Neural cell (in vitro differentiated cells): ENCODE results near the gene RBM27. TPM values are rescaled to one million over a fixed set of nuclear protein-coding genes. Genes with fewer than 3 reads are reported as not detected.

Source experiments
- H2AFZ ChIP-seq: fragments of 200-600, 300-800 bp; sonication (generic), shearing (Covaris generic); 2 replicates; pipeline ENCODE4 v1.6.0; 2014; ENCODE audit warnings: low read depth, mild to moderate bottlenecking, antibody characterized with exemption, low read length, moderate library complexity
- H3F3A ChIP-seq: fragments of 200-600 bp; shearing (Covaris generic); 2 replicates; pipeline ENCODE4 v1.6.1; 2016; ENCODE audit warnings: mild to moderate bottlenecking, moderate library complexity, mixed read lengths, antibody characterized with exemption, low read length; ENCODE audit not compliant: insufficient read depth, poor library complexity, severe bottlenecking
- H3K27ac ChIP-seq: fragments of 200-600, 300-800 bp; sonication (generic), shearing (Covaris generic); 2 replicates; pipeline ENCODE4 v1.5.1; 2014; ENCODE audit warnings: mild to moderate bottlenecking, low read length, moderate library complexity
- H3K27me3 ChIP-seq: fragments of 300-800, 200-600 bp; sonication (generic), shearing (Covaris generic); 2 replicates; pipeline ENCODE4 v1.6.0; 2014; ENCODE audit warnings: mild to moderate bottlenecking, low read depth, low read length, moderate library complexity; ENCODE audit not compliant: insufficient read depth
- H3K36me3 ChIP-seq: fragments of 300-800, 200-600 bp; sonication (generic), shearing (Covaris generic); 2 replicates; pipeline ENCODE4 v1.5.1; 2014; ENCODE audit warnings: mild to moderate bottlenecking, antibody characterized with exemption, low read length, moderate library complexity; ENCODE audit not compliant: insufficient read depth
- H3K4me2 ChIP-seq: fragments of 300-800, 200-600 bp; sonication (generic), shearing (Covaris generic); 2 replicates; pipeline ENCODE4 v1.6.0; 2014; ENCODE audit warnings: mild to moderate bottlenecking, low read length
- H3K4me3 ChIP-seq: fragments of 300-800, 200-600 bp; sonication (generic), shearing (Covaris generic); 2 replicates; pipeline ENCODE4 v1.5.1; 2014; ENCODE audit warnings: mild to moderate bottlenecking, low read length, moderate library complexity
- H3K79me2 ChIP-seq: fragments of 200-600 bp; shearing (Covaris generic); replicated peaks from 2 replicates; pipeline ENCODE4 v1.6.0; 2014; ENCODE audit warnings: mild to moderate bottlenecking, low read length, moderate library complexity; ENCODE audit not compliant: insufficient read depth
- H3K9ac ChIP-seq: fragments of 300-800, 200-600 bp; sonication (generic), shearing (Covaris generic); 2 replicates; pipeline ENCODE4 v1.6.1; 2016; ENCODE audit warnings: mild to moderate bottlenecking, low read length, mixed read lengths
- H3K9me2 ChIP-seq: fragments of 200-600 bp; shearing (Covaris generic); 2 replicates; pipeline ENCODE4 v1.6.1; 2016; ENCODE audit warnings: mild to moderate bottlenecking, low read length, mixed read lengths; ENCODE audit not compliant: insufficient read depth
- H3K9me3 ChIP-seq: fragments of 200-600, 300-800 bp; sonication (generic), shearing (Covaris generic); 2 replicates; pipeline ENCODE4 v1.6.1; 2016; ENCODE audit warnings: mild to moderate bottlenecking, mixed run types, low read length, moderate library complexity, mixed read lengths
- H4K20me1 ChIP-seq: fragments of 200-600 bp; shearing (Covaris generic); 2 replicates; pipeline ENCODE4 v1.6.1; 2016; ENCODE audit warnings: mild to moderate bottlenecking, mixed run types; ENCODE audit not compliant: insufficient read depth
- EP300 ChIP-seq: fragments of 450-650 bp; conservative IDR thresholded peaks from 2 replicates; pipeline ENCODE4 v1.6.1; 2014; ENCODE audit warnings: antibody characterized with exemption, mild to moderate bottlenecking, moderate library complexity; ENCODE audit not compliant: poor library complexity, severe bottlenecking
- EZH2 ChIP-seq: fragments of 200-600, 300-800 bp; shearing (Covaris generic), sonication (generic); IDR thresholded peaks from 2 replicates; pipeline ENCODE4 v1.6.1; 2014; ENCODE audit warnings: antibody characterized with exemption, low read length, borderline replicate concordance, mild to moderate bottlenecking; ENCODE audit not compliant: insufficient read depth, poor library complexity, severe bottlenecking
- MXI1 ChIP-seq: fragments of 450-650 bp; conservative IDR thresholded peaks from 2 replicates; pipeline ENCODE4 v1.6.1; 2014; ENCODE audit warnings: antibody characterized with exemption, mild to moderate bottlenecking; ENCODE audit not compliant: poor library complexity, severe bottlenecking
- POLR2AphosphoS5 ChIP-seq: IDR thresholded peaks from 2 replicates; pipeline ENCODE4 v1.6.1; 2012
- RAD21 ChIP-seq: fragments of 450-650 bp; conservative IDR thresholded peaks from 2 replicates; pipeline ENCODE4 v1.6.1; 2014; ENCODE audit warnings: antibody characterized with exemption, mild to moderate bottlenecking, moderate library complexity
- SMC3 ChIP-seq: fragments of 450-650 bp; conservative IDR thresholded peaks from 2 replicates; pipeline ENCODE4 v1.6.1; 2014; ENCODE audit warnings: antibody characterized with exemption, mild to moderate bottlenecking, moderate library complexity; ENCODE audit not compliant: poor library complexity
- TAF1 ChIP-seq: IDR thresholded peaks from 2 replicates; pipeline ENCODE4 v1.6.1; 2012; ENCODE audit warnings: low read depth
- polyA minus RNA-seq: library from RNA; depleted of rRNA, polyadenylated mRNA; stranded (reverse); fragments of >200 nt; gene quantifications from 2 replicates; pipeline ENCODE4 v1.2.3, GENCODE V29; 2014
- polyA plus RNA-seq: library from polyadenylated mRNA; depleted of rRNA; stranded (reverse); fragments of >200 nt; gene quantifications from 2 replicates; pipeline ENCODE4 v1.2.3, GENCODE V29; 2014
- TF ChIP-seq, protein P1 (sequence below): IDR thresholded peaks from 2 replicates; pipeline ENCODE4 v1.6.1; 2012; ENCODE audit warnings: borderline replicate concordance
- TF ChIP-seq, protein P2 (sequence below): fragments of 450-650 bp; IDR thresholded peaks from 2 replicates; pipeline ENCODE4 v1.5.1; 2014; ENCODE audit warnings: antibody characterized with exemption, mild to moderate bottlenecking, moderate library complexity; ENCODE audit not compliant: poor library complexity, severe bottlenecking

RBM27 gene, protein sequence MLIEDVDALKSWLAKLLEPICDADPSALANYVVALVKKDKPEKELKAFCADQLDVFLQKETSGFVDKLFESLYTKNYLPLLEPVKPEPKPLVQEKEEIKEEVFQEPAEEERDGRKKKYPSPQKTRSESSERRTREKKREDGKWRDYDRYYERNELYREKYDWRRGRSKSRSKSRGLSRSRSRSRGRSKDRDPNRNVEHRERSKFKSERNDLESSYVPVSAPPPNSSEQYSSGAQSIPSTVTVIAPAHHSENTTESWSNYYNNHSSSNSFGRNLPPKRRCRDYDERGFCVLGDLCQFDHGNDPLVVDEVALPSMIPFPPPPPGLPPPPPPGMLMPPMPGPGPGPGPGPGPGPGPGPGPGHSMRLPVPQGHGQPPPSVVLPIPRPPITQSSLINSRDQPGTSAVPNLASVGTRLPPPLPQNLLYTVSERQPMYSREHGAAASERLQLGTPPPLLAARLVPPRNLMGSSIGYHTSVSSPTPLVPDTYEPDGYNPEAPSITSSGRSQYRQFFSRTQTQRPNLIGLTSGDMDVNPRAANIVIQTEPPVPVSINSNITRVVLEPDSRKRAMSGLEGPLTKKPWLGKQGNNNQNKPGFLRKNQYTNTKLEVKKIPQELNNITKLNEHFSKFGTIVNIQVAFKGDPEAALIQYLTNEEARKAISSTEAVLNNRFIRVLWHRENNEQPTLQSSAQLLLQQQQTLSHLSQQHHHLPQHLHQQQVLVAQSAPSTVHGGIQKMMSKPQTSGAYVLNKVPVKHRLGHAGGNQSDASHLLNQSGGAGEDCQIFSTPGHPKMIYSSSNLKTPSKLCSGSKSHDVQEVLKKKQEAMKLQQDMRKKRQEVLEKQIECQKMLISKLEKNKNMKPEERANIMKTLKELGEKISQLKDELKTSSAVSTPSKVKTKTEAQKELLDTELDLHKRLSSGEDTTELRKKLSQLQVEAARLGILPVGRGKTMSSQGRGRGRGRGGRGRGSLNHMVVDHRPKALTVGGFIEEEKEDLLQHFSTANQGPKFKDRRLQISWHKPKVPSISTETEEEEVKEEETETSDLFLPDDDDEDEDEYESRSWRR
- polyA plus RNA-seq, result 18.9 and 23.2 TPM in 2 replicates
- 61.4 and 62.3 TPM in 2 replicates for polyA minus RNA-seq

DNA sequence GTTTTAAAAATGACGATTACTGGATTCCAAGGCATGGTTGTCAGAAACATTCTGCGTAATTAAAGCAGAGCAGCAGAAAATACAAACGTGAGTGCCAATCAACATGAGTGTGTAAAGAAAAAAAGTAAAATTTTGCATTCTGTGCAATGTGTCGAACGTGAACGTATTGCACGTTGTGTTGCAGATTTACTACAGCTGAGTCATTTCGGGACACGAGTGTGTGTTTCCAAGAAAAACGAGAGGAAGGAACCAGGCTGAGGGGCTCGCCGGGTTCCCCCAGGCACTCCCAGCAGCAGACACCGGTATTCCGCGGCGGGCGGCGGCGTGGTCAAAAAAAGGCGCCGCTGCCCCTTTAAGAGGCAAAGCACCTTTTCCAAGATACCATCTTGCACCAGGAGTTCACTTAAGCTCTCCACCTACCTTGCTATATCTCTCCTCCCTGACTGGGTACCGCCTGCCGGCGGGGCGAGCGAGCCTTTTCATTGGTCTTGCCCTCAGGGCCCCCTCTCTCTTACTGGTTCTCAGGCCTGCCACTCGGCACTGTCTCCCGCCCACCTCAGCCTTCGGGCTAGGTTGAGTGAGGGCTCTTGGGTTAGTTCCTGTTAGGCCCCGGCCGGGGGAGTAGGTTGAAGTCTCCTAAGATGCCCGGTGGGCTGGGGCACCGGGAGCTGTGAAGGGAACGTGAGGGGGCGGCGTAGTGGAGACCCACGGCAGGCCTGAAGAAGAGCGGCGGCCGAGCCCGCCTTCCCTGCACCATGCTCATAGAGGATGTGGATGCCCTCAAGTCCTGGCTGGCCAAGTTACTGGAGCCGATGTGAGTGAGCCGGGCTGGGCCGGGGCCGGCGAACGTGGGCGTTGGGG lies at the start of gene RBM27:
RBM27 (plus strand) TSS at position 595 of the 861 bp plus-strand sequence; CDS start at position 756, 161 bp downstream.
- TF ChIP-seq RAD21, result peak; percentile 27
- no peak for TF ChIP-seq EP300
- TF ChIP-seq, protein P1, sequence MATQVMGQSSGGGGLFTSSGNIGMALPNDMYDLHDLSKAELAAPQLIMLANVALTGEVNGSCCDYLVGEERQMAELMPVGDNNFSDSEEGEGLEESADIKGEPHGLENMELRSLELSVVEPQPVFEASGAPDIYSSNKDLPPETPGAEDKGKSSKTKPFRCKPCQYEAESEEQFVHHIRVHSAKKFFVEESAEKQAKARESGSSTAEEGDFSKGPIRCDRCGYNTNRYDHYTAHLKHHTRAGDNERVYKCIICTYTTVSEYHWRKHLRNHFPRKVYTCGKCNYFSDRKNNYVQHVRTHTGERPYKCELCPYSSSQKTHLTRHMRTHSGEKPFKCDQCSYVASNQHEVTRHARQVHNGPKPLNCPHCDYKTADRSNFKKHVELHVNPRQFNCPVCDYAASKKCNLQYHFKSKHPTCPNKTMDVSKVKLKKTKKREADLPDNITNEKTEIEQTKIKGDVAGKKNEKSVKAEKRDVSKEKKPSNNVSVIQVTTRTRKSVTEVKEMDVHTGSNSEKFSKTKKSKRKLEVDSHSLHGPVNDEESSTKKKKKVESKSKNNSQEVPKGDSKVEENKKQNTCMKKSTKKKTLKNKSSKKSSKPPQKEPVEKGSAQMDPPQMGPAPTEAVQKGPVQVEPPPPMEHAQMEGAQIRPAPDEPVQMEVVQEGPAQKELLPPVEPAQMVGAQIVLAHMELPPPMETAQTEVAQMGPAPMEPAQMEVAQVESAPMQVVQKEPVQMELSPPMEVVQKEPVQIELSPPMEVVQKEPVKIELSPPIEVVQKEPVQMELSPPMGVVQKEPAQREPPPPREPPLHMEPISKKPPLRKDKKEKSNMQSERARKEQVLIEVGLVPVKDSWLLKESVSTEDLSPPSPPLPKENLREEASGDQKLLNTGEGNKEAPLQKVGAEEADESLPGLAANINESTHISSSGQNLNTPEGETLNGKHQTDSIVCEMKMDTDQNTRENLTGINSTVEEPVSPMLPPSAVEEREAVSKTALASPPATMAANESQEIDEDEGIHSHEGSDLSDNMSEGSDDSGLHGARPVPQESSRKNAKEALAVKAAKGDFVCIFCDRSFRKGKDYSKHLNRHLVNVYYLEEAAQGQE, result peak; percentile 63
- peak; percentile 79 for TF ChIP-seq POLR2AphosphoS5
- TF ChIP-seq MXI1, result peak; percentile 92
- TF ChIP-seq, protein P2, sequence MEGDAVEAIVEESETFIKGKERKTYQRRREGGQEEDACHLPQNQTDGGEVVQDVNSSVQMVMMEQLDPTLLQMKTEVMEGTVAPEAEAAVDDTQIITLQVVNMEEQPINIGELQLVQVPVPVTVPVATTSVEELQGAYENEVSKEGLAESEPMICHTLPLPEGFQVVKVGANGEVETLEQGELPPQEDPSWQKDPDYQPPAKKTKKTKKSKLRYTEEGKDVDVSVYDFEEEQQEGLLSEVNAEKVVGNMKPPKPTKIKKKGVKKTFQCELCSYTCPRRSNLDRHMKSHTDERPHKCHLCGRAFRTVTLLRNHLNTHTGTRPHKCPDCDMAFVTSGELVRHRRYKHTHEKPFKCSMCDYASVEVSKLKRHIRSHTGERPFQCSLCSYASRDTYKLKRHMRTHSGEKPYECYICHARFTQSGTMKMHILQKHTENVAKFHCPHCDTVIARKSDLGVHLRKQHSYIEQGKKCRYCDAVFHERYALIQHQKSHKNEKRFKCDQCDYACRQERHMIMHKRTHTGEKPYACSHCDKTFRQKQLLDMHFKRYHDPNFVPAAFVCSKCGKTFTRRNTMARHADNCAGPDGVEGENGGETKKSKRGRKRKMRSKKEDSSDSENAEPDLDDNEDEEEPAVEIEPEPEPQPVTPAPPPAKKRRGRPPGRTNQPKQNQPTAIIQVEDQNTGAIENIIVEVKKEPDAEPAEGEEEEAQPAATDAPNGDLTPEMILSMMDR, result no peak
- TF ChIP-seq EZH2, result no peak
- TF ChIP-seq SMC3, result no peak
- TF ChIP-seq TAF1, result peak; percentile 76
- Histone ChIP-seq H3K9me3 (no peaks in the 10 kb centered on the region), H3K4me2 (peak within 1 kb of the TSS; percentile 71)

More for the DNA sequence above, at the start of gene RBM27:
- H3K27me3 ChIP-seq, result no peaks in the 10 kb centered on the region
- peaks cover 37% of the 10 kb centered on the region for H3K79me2 ChIP-seq
- H3K9me2 ChIP-seq, result no peaks in the 10 kb centered on the region
- no peaks in the 10 kb centered on the region for H4K20me1 ChIP-seq
- H3K27ac ChIP-seq, result peak within 1 kb of the TSS; percentile 76
- H3K4me3 ChIP-seq, result peak within 1 kb of the TSS; percentile 69
- H3K9ac ChIP-seq, result peak within 1 kb of the TSS; percentile 78
- peak within 1 kb of the TSS; percentile 78 for H2AFZ ChIP-seq
- H3K36me3 ChIP-seq, result no peaks in the 10 kb centered on the region
- no peaks in the 10 kb centered on the region for H3F3A ChIP-seq
